Activated effector memory CD4-positive, alpha-beta T cell treated with anti-CD3 and anti-CD28 coated beads, Interleukin-2, amount 50 U/mL, for 16 hours (primary cell): ENCODE results near the gene APOA5.
"Not testable (repeated sequence)": the region's sequence is repeated elsewhere in the genome, so short reads cannot be mapped to it uniquely, and the experiment has no call there.

Source experiments
- DNase-seq: peaks from one replicate; pipeline ENCODE4 v3.0.0-alpha.2; 2020

APOA5 gene

GRCh38 chr11:116826751-116827431 lies 35.2 kb upstream of the APOA5 start:
- peak; percentile 59 for DNase-seq

- DNase-seq, result peak; percentile 50
These were observed 34.4 kb upstream of the APOA5 start for GRCh38 chr11:116825854-116826750.

- peak; percentile 55 for DNase-seq
These were observed 33.8 kb upstream of the APOA5 start for GRCh38 chr11:116825434-116825833.

- no peak for DNase-seq
These were observed 31.6 kb upstream of the APOA5 start, which contains the start of gene APOA4 for GRCh38 chr11:116823031-116823843. Gene APOA4 (minus strand): TSS chr11:116823304. CDS start chr11:116823191, 113 bp downstream.

GRCh38 chr11:116822575-116822974 lies 30.9 kb upstream of the APOA5 start:
- no peak for DNase-seq

- DNase-seq, result no peak
These were observed 29.6 kb upstream of the APOA5 start for GRCh38 chr11:116821050-116821918.

- DNase-seq, result no peak
These were observed 27.4 kb upstream of the APOA5 start for GRCh38 chr11:116819049-116819448.

GRCh38 chr11:116814502-116814901 lies 22.8 kb upstream of the APOA5 start:
- DNase-seq, result no peak

- DNase-seq, result no peak
These were observed 22.2 kb upstream of the APOA5 start for GRCh38 chr11:116813781-116814471.

- DNase-seq, result no peak
These were observed 21.5 kb upstream of the APOA5 start for GRCh38 chr11:116813170-116813569.

GRCh38 chr11:116812109-116812508 lies 20.4 kb upstream of the APOA5 start:
- no peak for DNase-seq

- DNase-seq, result no peak
These were observed 19.5 kb upstream of the APOA5 start for GRCh38 chr11:116811194-116811593.

- no peak for DNase-seq
These were observed 16.8 kb upstream of the APOA5 start for GRCh38 chr11:116808262-116809175.

- no peak for DNase-seq
These were observed 16.1 kb upstream of the APOA5 start for GRCh38 chr11:116807601-116808261.

GRCh38 chr11:116804001-116804400 lies 12.3 kb upstream of the APOA5 start:
- DNase-seq, result no peak

- not testable (repeated sequence) for DNase-seq
These were observed 10.0 kb upstream of the APOA5 start for GRCh38 chr11:116801662-116802061.

- DNase-seq, result no peak
These were observed 8.9 kb upstream of the APOA5 start for GRCh38 chr11:116800610-116801009.

- DNase-seq, result no peak
These were observed 6.7 kb upstream of the APOA5 start for GRCh38 chr11:116798368-116798767.

- DNase-seq, result no peak
These were observed 6.1 kb upstream of the APOA5 start for GRCh38 chr11:116797816-116798215.

- no peak for DNase-seq
These were observed 4.9 kb upstream of the APOA5 start for GRCh38 chr11:116796548-116796947.
